K562 (cell line): Measurements from ENCODE around the gene MKLN1. TPM values are rescaled to one million over a fixed set of nuclear protein-coding genes. Genes with fewer than 3 reads are reported as not detected.

Experiments used
- ATAC-seq: fragments of 200-7000 bp; cut with Tn5 transposase; 3 replicates; pipeline ENCODE4 v1.9.1; 2020; ENCODE audit warnings: moderate library complexity
- BruUV-seq: library from RNA; stranded (reverse); fragments of 400-500 nt; replicated peaks from 2 replicates; lab custom pipeline; 2021; lab: Mats Ljungman, UMichigan
- CTCF ChIA-PET: fragments of 300-600 bp; formaldehyde crosslinking; extraction: SDS; loops from one replicate; lab custom pipeline; 2021; ENCODE audit warnings: low intra/inter-chr PET ratio; lab: Yijun Ruan, JAX
- POLR2A ChIA-PET: fragments of 300-600, 350-650 bp; sonication (Branson Sonifier 250); formaldehyde crosslinking; extraction: SDS; loops from one replicate; lab custom pipeline; 2021; ENCODE audit warnings: antibody characterized with exemption, inconsistent platforms; lab: Yijun Ruan, JAX
- DNase-seq, 4 experiments: peaks; one replicate each; pipeline versions ENCODE4 v3.0.0 to v3.0.0-alpha.2; 2011 to 2018; ENCODE audit warnings: low spot score in 3 of 4, mixed read lengths in 3 of 4; ENCODE audit errors: extremely low read depth in 1 of 4
- FAIRE-seq: peaks from 2 replicates; lab custom pipeline; 2011; peaks lifted over from hg19 to GRCh38; lab: Jason Lieb, UNC
- H2AFZ ChIP-seq: 2 replicates; pipeline ENCODE4 v1.6.0; 2011; ENCODE audit warnings: low read depth, low read length, control low read depth, inconsistent platforms
- H3K27ac ChIP-seq: fragments of 200-600 bp; 3 replicates; pipeline ENCODE4 v1.8.0; 2011; ENCODE audit warnings: low read depth, mild to moderate bottlenecking, control low read depth, inconsistent platforms, low read length, moderate library complexity, mixed read lengths; ENCODE audit errors: extremely low read depth
- H3K27me3 ChIP-seq, 2 experiments: fragments of 300-600 bp in 1 of 2; 2 replicates in 1 of 2; 3 replicates in 1 of 2; pipeline versions ENCODE4 v1.6.0 to v1.8.0; 2011; ENCODE audit warnings: inconsistent platforms in 2 of 2, low read length in 2 of 2, mild to moderate bottlenecking in 1 of 2, mixed read lengths in 1 of 2, moderate library complexity in 1 of 2; ENCODE audit not compliant: control insufficient read depth in 2 of 2, insufficient read depth in 2 of 2
- H3K36me3 ChIP-seq: fragments of 300-600 bp; 3 replicates; pipeline ENCODE4 v1.8.0; 2011; ENCODE audit warnings: mild to moderate bottlenecking, low read length, inconsistent platforms; ENCODE audit not compliant: control insufficient read depth, insufficient read depth
- H3K4me1 ChIP-seq, 2 experiments: fragments of 200-600 bp in 1 of 2; replicated peaks in 1 of 2; 2 replicates in 1 of 2; 3 replicates in 1 of 2; pipeline versions ENCODE4 v1.5.1 to v1.8.0; 2011; ENCODE audit warnings: inconsistent platforms in 2 of 2, low read length in 2 of 2, mild to moderate bottlenecking in 1 of 2, mixed read lengths in 1 of 2, moderate library complexity in 1 of 2; ENCODE audit not compliant: control insufficient read depth in 2 of 2, insufficient read depth in 2 of 2
- H3K4me2 ChIP-seq: 2 replicates; pipeline ENCODE4 v1.6.1; 2011; ENCODE audit warnings: low read length, control low read depth, inconsistent platforms, mixed read lengths; ENCODE audit not compliant: insufficient read depth
- H3K4me3 ChIP-seq: fragments of 200-600 bp; sonication (generic), shearing (Covaris generic); 2 replicates; pipeline ENCODE4 v1.5.1; 2016; ENCODE audit warnings: control low read depth, inconsistent platforms
- H3K79me2 ChIP-seq: fragments of 200-600 bp; 3 replicates; pipeline ENCODE4 v1.8.0; 2011; ENCODE audit warnings: low read length, inconsistent platforms; ENCODE audit not compliant: control insufficient read depth, insufficient read depth
- H3K9ac ChIP-seq, 2 experiments: 2 replicates each; pipeline versions ENCODE4 v1.6.0 to v1.6.1; 2011; ENCODE audit warnings: low read depth in 2 of 2, low read length in 2 of 2, control low read depth in 1 of 2, inconsistent platforms in 1 of 2, mild to moderate bottlenecking in 1 of 2, mixed read lengths in 1 of 2; ENCODE audit not compliant: insufficient read depth in 1 of 2
- H3K9me1 ChIP-seq: one replicate; pipeline ENCODE4 v1.6.0; 2011; ENCODE audit warnings: inconsistent platforms, mild to moderate bottlenecking, low read length, moderate library complexity; ENCODE audit not compliant: control insufficient read depth, insufficient read depth
- H3K9me3 ChIP-seq: replicated peaks from 2 replicates; pipeline ENCODE4 v1.5.1; 2011; ENCODE audit warnings: low read depth, low read length, inconsistent platforms; ENCODE audit not compliant: control insufficient read depth, insufficient read depth
- H4K20me1 ChIP-seq: replicated peaks from 2 replicates; pipeline ENCODE4 v1.6.1; 2011; ENCODE audit warnings: low read length, inconsistent platforms, mixed read lengths; ENCODE audit not compliant: control insufficient read depth, insufficient read depth
- BRF1 ChIP-seq: IDR thresholded peaks from 3 replicates; pipeline ENCODE4 v1.6.1; 2011; ENCODE audit warnings: borderline replicate concordance, mild to moderate bottlenecking; ENCODE audit not compliant: insufficient read length; ENCODE audit errors: extremely low read depth
- GATA2 ChIP-seq: sonication (generic); formaldehyde crosslinking; IDR thresholded peaks from 2 replicates; pipeline ENCODE4 v1.4.0; 2020; ENCODE audit warnings: mild to moderate bottlenecking, missing genetic modification reagents
- SMAD4 ChIP-seq: fragments of 250-450 bp; sonication (Bioruptor Pico); conservative IDR thresholded peaks from 2 replicates; pipeline ENCODE4 v1.8.0; 2021; ENCODE audit warnings: inconsistent platforms, mild to moderate bottlenecking, moderate library complexity
- WGBS: fragments of 100-300 bp; shearing (Covaris generic); methylation state at CpG from one replicate; pipeline ENCODE4 v1.1.6; 2016; ENCODE audit warnings: low coverage, mixed read lengths; ENCODE audit not compliant: insufficient coverage; ENCODE audit errors: missing lambda C conversion rate; 5-methylcytosine and 5-hydroxymethylcytosine counted together
- in situ Hi-C: fragments of 300-500 bp; cut with MboI; formaldehyde crosslinking; loops from 4 replicates; pipeline ENCODE4 v1.15.0; 2018; ENCODE audit warnings: inconsistent platforms, mixed read lengths
- intact Hi-C: fragments of 100-400 bp; cut with micrococcal nuclease; formaldehyde crosslinking; loops from 2 replicates; pipeline ENCODE4 v1.14.2; 2022
- polyA plus RNA-seq, 8 experiments: library from polyadenylated mRNA; depleted of rRNA in 4 of 8; stranded (reverse) in 5 of 8; unstranded in 3 of 8; fragments of >200 nt; fragmentation: Nextera tagmentation in 2 of 8; fragmentation: Illumina TruSeq in 1 of 8; extraction: Ambion mirVana in 2 of 8; extraction: Trizol in 1 of 8; gene quantifications; 2 replicates each; pipeline versions ENCODE4 v1.2.1 to v1.2.3, GENCODE V29; 2011 to 2014; ENCODE audit warnings: inconsistent platforms in 1 of 8, missing spikeins in 1 of 8
- total RNA-seq, 7 experiments: library from RNA; depleted of rRNA in 6 of 7; stranded (reverse); fragments of >200 nt in 6 of 7; fragmentation: Illumina TruSeq in 2 of 7; extraction: Trizol in 2 of 7; gene quantifications; 2 replicates each; pipeline versions ENCODE4 v1.2.1 to v1.2.3, GENCODE V29; 2011 to 2021; ENCODE audit warnings: low replicate concordance in 1 of 7

The MKLN1 gene
- total and polyA plus RNA-seq, 9 of the 15 experiments (the other 6 are each of a cell fraction or from before 2014, with no cell fraction given) = 18.6 to 80.4 (median 56.0) TPM

DNA sequence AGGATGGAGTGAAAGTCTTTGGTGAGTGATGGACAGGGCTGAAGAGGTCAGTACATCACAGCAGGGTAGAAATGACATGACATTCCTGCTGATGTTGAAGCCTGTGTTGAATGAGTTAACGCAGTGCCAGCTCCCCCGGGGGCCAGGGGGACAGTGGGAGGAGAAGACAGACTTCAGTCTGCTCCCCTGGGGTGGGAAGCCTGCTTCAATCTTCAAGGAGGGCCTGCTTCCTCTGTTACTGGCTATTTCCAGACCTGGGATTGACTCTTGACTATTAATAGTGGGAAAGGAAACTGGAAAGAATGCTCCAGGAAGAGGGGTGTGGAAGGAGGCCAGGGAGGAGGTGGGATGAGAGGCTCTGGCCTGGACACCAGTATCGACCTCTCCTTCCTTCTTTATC lies 201.5 kb downstream of the MKLN1 start:
- CTCF ChIA-PET = no interaction called here
- H3K9me3 ChIP-seq = no peaks in the 10 kb centered on the region
- ATAC-seq = no peak
- H3K27ac ChIP-seq = no peak overlapping the region
- peaks cover 6% of the 10 kb centered on the region; the same call in 1 of the 2 replicates for H4K20me1 ChIP-seq
- FAIRE-seq = no peak
- H3K9me1 ChIP-seq = no peaks in the 10 kb centered on the region
- WGBS = 0% methylated on average over 3 of the region's 3 CpGs
- no peaks in the 10 kb centered on the region for H3K36me3 ChIP-seq
- H3K4me3 ChIP-seq = no peak overlapping the region
- no peak for DNase-seq
- peaks cover 0 to 5% of the 10 kb centered on the region in 2 experiments; a peak in 1 of 5 replicates for H3K4me1 ChIP-seq
- H2AFZ ChIP-seq = no peak overlapping the region
- in situ Hi-C loops = no loop called here
- TF ChIP-seq GATA2 (CRISPR knock-in tag) (no peak), SMAD4 (CRISPR knock-in tag) (no peak)
- POLR2A ChIA-PET = no interaction called here
- intact Hi-C loops = no loop called here
- H3K4me2 ChIP-seq = no peak overlapping the region
- peaks cover 41 to 64% of the 10 kb centered on the region in 2 experiments for H3K27me3 ChIP-seq
- H3K79me2 ChIP-seq = no peaks in the 10 kb centered on the region
- no peak overlapping the region for H3K9ac ChIP-seq
- BruUV-seq = no TSS peak

DNA sequence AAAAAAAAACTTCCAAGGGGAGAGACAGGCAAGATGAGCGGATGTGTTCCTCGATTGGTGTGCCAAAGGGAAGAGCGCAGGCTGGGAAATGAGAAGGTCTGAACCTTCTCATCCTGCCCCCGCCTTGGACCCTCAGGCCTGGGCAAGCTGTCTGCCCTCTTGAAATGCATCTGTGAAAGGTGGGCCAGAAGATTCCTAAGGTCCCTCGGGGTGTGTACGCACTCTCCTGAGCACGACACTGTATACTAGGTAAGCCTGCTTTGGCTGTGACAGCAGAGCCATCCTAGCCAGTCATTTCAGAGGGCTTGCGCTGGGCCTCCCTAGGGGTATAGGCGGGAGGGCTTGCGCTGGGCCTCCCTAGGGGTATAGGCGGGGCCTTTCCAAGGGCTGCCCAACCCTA lies 201.9 kb downstream of the MKLN1 start:
- Histone ChIP-seq H2AFZ (no peak overlapping the region), H3K27ac (no peak overlapping the region), H4K20me1 (peaks cover 6% of the 10 kb centered on the region; the same call in 1 of the 2 replicates), H3K27me3 (peaks cover 39 to 66% of the 10 kb centered on the region in 2 experiments), H3K4me2 (no peak overlapping the region), H3K4me3 (no peak overlapping the region), H3K9me3 (no peaks in the 10 kb centered on the region), H3K36me3 (no peaks in the 10 kb centered on the region), H3K79me2 (no peaks in the 10 kb centered on the region), H3K9me1 (no peaks in the 10 kb centered on the region), H3K4me1 (peaks cover 0 to 5% of the 10 kb centered on the region in 2 experiments; a peak in 1 of 5 replicates), H3K9ac (no peak overlapping the region)
- intact Hi-C loops (no loop called here), in situ Hi-C loops (no loop called here)
- WGBS = 1% methylated on average over 9 of the region's 11 CpGs
- ATAC-seq = no peak
- no TSS peak for BruUV-seq
- no peak for DNase-seq
- ChIA-PET POLR2A (no interaction called here), CTCF (no interaction called here)
- no peak for TF ChIP-seq BRF1
- no peak for FAIRE-seq
